Measurements from ENCODE around the gene IL10RA. TPM values are rescaled to one million over a fixed set of nuclear protein-coding genes. Genes with fewer than 3 reads are reported as not detected.

Gene IL10RA
- total and polyA plus RNA-seq, 10 donors: 32.9 to 239 (median 156) TPM

- no peak for DNase-seq
- TF ChIP-seq POLR2A (IDR thresholded peaks at IDR 0.05): no peak
- peak in 2 of 3 donors; percentile 35 to 49 for TF ChIP-seq POLR2AphosphoS5 (IDR thresholded peaks at IDR 0.05)
- H3K36me3 ChIP-seq: peaks cover 0 to 52% (median 41%) of the 10 kb centered on the region in 6 donors
- H3K27ac ChIP-seq: peak overlapping the region; percentile 42 to 98 (median 86)
- H3K9me3 ChIP-seq: peaks cover 0 to 5% (median 0%) of the 10 kb centered on the region in 8 donors
- H3K4me1 ChIP-seq: peaks cover 28 to 100% (median 82%) of the 10 kb centered on the region in 6 donors
- 95 to 100% (median 100%) methylated on average over 1 of the region's 1 CpG for WGBS, 5 donors
- intact Hi-C loops (cut with DNase I; ENCODE audit: low total_unique reads): no loop called here
- H3K27me3 ChIP-seq (replicated peaks in 1 of 7): no peaks in the 10 kb centered on the region
- H3K4me3 ChIP-seq: no peak overlapping the region
Observed at GRCh38 chr11:118000850-118001228, 14.6 kb downstream of the IL10RA start.

GRCh38 chr11:118001494-118001971 lies 15.3 kb downstream of the IL10RA start:
- WGBS, 5 donors: 35 to 50% (median 43%) methylated on average over 5 of the region's 5 CpGs
- intact Hi-C loops (cut with DNase I; ENCODE audit: low total_unique reads): no loop called here
- H3K27me3 ChIP-seq (replicated peaks in 1 of 7): no peaks in the 10 kb centered on the region
- peaks cover 0 to 5% (median 0%) of the 10 kb centered on the region in 8 donors for H3K9me3 ChIP-seq
- TF ChIP-seq POLR2AphosphoS5 (IDR thresholded peaks at IDR 0.05): peak in 1 of 3 donors; percentile 59
- TF ChIP-seq CTCF (IDR thresholded peaks at IDR 0.05 in 8 of 11, conservative IDR thresholded peaks at IDR 0.05 in 3 of 11): no peak
- no peak for DNase-seq
- no peak overlapping the region for H3K4me3 ChIP-seq
- peak overlapping the region; percentile 67 to 98 (median 90) for H3K27ac ChIP-seq
- peaks cover 34 to 100% (median 82%) of the 10 kb centered on the region in 6 donors for H3K4me1 ChIP-seq
- peaks cover 0 to 45% (median 34%) of the 10 kb centered on the region in 6 donors for H3K36me3 ChIP-seq

- Histone ChIP-seq H3K27ac (peak overlapping the region; percentile 67 to 98 (median 90)), H3K36me3 (peaks cover 0 to 40% (median 29%) of the 10 kb centered on the region in 6 donors), H3K27me3 (replicated peaks in 1 of 7) (no peaks in the 10 kb centered on the region), H3K9me3 (peaks cover 0 to 5% (median 0%) of the 10 kb centered on the region in 8 donors), H3K4me3 (no peak overlapping the region), H3K4me1 (peaks cover 39 to 100% (median 84%) of the 10 kb centered on the region in 6 donors)
- intact Hi-C loops (cut with DNase I; ENCODE audit: low total_unique reads): no loop called here
- 58 to 81% (median 68%) methylated on average over 6 of the region's 6 CpGs for WGBS, 5 donors
- TF ChIP-seq POLR2AphosphoS5 (IDR thresholded peaks at IDR 0.05) (peak in 2 of 3 donors; percentile 8 to 42), POLR2A (IDR thresholded peaks at IDR 0.05) (no peak)
- DNase-seq: peak; percentile 72
Observed at GRCh38 chr11:118002010-118002540, 15.9 kb downstream of the IL10RA start.

- intact Hi-C loops (cut with DNase I; ENCODE audit: low total_unique reads): no loop called here
- Histone ChIP-seq H3K27me3 (replicated peaks in 1 of 7) (no peaks in the 10 kb centered on the region), H3K27ac (peak overlapping the region; percentile 67 to 98 (median 90)), H3K36me3 (peaks cover 0 to 32% (median 22%) of the 10 kb centered on the region in 6 donors), H3K4me3 (peak overlapping the region in 1 of 8 donors; percentile 37), H3K4me1 (peaks cover 43 to 100% (median 90%) of the 10 kb centered on the region in 6 donors), H3K9me3 (peaks cover 0 to 5% (median 0%) of the 10 kb centered on the region in 8 donors)
- peak; percentile 83 for DNase-seq
- 41 to 49% (median 44%) methylated on average over 7 of the region's 7 CpGs for WGBS, 5 donors
- TF ChIP-seq POLR2AphosphoS5 (IDR thresholded peaks at IDR 0.05) (peak; percentile 60 to 74 (median 66)), CTCF (IDR thresholded peaks at IDR 0.05 in 8 of 11, conservative IDR thresholded peaks at IDR 0.05 in 3 of 11) (peak in 1 of 11 experiments; percentile 9), POLR2A (IDR thresholded peaks at IDR 0.05) (peak in 2 of 3 donors; percentile 12 to 21)
Observed at GRCh38 chr11:118002541-118003423, 16.6 kb downstream of the IL10RA start.

Measured in spleen (tissue), 11 donors.